ACC112 (cell line): Measurements from ENCODE around the gene LIN28A.

Experiments
- H2AFZ ChIP-seq: fragments of 200-600 bp; sonication (generic); one replicate; pipeline ENCODE4 v1.6.0; 2017; ENCODE audit warnings: antibody characterized with exemption, low read length; ENCODE audit not compliant: unreplicated experiment
- H3K27ac ChIP-seq: fragments of 200-600 bp; sonication (generic); 2 replicates; pipeline ENCODE4 v1.5.1; 2014; ENCODE audit warnings: low read depth, mild to moderate bottlenecking, antibody characterized with exemption, low read length, moderate library complexity
- H3K27me3 ChIP-seq: fragments of 200-600 bp; sonication (generic); 2 replicates; pipeline ENCODE4 v1.6.1; 2014; ENCODE audit warnings: mild to moderate bottlenecking, antibody characterized with exemption, low read length, moderate library complexity, mixed read lengths; ENCODE audit not compliant: insufficient read depth
- H3K36me3 ChIP-seq: fragments of 200-600 bp; sonication (generic); 2 replicates; pipeline ENCODE4 v1.6.1; 2016; ENCODE audit warnings: mild to moderate bottlenecking, antibody characterized with exemption, low read length, moderate library complexity, mixed read lengths; ENCODE audit not compliant: insufficient read depth
- H3K4me1 ChIP-seq: fragments of 200-600 bp; sonication (generic); one replicate; pipeline ENCODE4 v1.6.1; 2016; ENCODE audit warnings: low read length, mixed read lengths; ENCODE audit not compliant: insufficient read depth, unreplicated experiment, control insufficient read depth
- H3K4me3 ChIP-seq: fragments of 200-600 bp; sonication (generic); 2 replicates; pipeline ENCODE4 v1.5.1; 2014; ENCODE audit warnings: mild to moderate bottlenecking, low read depth, low read length
- H3K79me2 ChIP-seq: fragments of 200-600 bp; sonication (generic); one replicate; pipeline ENCODE4 v1.6.0; 2016; ENCODE audit warnings: low read length; ENCODE audit not compliant: control insufficient read depth, unreplicated experiment, insufficient read depth

The LIN28A gene, protein sequence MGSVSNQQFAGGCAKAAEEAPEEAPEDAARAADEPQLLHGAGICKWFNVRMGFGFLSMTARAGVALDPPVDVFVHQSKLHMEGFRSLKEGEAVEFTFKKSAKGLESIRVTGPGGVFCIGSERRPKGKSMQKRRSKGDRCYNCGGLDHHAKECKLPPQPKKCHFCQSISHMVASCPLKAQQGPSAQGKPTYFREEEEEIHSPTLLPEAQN

DNA sequence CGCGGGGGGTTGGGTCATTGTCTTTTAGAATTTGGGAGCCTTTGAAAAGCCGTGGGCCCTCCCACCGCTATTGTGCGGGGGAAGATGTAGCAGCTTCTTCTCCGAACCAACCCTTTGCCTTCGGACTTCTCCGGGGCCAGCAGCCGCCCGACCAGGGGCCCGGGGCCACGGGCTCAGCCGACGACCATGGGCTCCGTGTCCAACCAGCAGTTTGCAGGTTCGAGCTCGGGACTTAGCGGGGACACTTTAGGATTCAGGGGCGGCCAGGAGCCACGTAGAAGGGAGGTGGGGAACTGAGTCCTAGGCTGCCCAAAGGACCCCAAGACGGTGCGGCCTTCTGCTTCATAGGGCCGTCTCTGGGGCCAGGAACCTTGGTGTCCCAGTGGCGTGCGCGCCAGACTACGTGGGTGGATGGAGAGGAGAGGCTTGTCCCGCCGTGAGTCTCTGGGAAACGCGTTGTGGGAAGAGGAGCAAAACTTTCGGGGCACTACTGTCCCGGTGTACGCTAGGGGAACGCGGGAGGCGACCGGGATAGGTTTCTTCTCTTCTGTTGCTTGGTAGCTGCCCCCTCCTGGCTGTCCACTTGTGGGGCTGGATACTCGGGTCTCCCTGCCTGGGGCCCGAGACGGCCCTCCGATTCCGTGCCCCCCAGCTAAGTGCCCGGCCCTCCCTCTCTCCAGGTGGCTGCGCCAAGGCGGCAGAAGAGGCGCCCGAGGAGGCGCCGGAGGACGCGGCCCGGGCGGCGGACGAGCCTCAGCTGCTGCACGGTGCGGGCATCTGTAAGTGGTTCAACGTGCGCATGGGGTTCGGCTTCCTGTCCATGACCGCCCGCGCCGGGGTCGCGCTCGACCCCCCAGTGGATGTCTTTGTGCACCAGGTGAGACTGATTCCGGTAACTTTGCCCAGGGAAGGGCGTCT is at the start of gene LIN28A:
Gene LIN28A (plus strand): TSS at position 112 of the 918 bp plus-strand sequence. CDS start 75 bp downstream, at position 187.
- peak within 1 kb of the TSS; percentile 37 for H3K4me3 ChIP-seq
- peaks cover 20% of the 10 kb centered on the region for H3K4me1 ChIP-seq
- H2AFZ ChIP-seq = no peak within 1 kb of the TSS
- H3K27ac ChIP-seq = no peak within 1 kb of the TSS
- H3K79me2 ChIP-seq = no peaks in the 10 kb centered on the region
- peaks cover 54% of the 10 kb centered on the region for H3K27me3 ChIP-seq
- H3K36me3 ChIP-seq = no peaks in the 10 kb centered on the region

DNA sequence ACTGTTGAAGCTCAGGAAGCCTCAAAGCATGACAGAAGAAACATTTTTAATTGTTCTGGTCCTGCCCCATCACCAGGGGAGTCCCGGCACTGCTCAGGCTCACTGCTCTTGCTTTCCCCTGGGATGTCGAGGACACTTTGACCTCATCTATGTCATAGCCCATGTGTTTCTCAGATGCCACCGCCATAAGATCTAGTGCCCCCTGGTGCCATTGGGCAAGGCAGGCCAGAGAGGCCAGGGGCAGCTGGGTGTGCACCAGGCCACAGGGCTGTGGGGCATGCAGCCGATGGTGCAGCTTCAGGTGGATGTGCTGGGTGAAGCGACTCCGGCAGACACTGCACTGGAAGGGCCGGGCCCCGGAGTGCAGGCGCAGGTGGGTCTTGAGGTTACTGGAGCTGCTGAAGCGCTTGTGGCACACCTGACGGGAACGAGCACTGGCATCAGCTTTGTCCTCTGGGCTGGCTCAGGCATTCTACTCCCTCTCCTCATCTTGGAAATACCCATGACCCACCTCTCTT is 49.0 kb upstream of the LIN28A start:
- Histone ChIP-seq H3K4me3 (no peak overlapping the region), H3K36me3 (no peaks in the 10 kb centered on the region), H3K27me3 (peaks cover 25% of the 10 kb centered on the region), H3K27ac (no peak overlapping the region), H3K4me1 (peaks cover 8% of the 10 kb centered on the region), H3K79me2 (no peaks in the 10 kb centered on the region), H2AFZ (no peak overlapping the region)

DNA sequence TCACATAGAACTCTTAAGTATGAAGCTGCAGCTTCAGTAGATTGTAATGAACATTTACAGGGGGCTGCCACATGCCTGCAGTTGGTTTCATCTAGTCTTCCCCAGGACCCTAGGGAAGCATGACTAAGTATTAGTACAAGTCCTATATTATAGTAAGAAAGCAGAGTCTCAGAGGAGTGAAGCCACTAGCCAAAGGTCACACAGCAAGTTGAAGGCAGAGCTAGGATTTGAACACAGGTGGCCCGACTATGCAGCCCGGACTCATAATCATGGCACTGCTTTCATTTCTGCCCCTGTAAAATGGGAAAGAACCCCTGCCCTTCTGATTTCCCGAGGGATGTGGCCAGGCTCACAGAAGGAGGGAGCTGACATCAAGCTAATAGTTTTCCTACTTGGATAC is 48.3 kb upstream of the LIN28A start:
- peaks cover 25% of the 10 kb centered on the region for H3K27me3 ChIP-seq
- H3K4me3 ChIP-seq = no peak overlapping the region

DNA sequence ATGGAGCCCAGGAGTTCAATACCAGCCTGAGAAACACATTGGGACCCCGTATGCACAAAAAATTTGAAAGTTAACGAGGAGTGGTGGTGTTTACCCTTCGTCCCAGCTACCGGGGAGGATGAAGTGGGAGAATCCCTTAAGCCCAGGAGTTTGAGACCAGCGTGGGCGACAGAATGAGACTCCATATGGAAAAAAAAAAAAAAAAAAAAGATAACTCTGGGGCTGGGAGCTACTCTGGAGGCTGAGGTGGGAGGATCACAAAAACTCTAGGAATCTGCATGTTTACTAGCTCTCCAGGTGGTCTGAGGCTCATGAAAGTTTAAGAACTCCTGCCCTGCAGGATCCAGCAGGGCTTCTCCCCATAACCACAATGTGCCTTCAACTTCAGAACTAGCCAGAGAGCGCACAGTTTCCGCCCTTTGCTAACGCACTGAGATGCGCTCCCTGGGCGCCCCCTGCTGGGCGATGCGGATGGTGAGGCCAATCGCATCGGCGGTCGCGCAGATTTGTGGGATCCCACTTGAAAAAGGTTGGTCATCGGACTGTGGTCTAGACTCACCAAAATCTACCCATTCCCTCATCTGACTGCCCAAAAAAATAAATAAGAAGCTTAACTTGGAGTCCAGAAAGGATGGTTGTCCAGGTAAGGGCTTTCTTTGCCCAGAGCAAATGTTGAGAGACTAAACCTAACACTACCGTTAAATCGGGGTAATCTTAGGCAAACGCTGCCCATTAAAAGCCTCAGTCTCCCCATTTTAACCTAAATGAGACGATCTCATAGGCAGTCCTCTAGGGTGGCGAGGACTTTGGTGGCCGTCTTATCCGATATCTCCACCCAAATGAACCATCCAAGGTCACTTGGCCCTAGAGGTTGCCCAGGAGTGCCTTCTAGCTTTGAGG is 46.8 kb upstream of the LIN28A start:
- H2AFZ ChIP-seq = no peak overlapping the region
- H3K4me3 ChIP-seq = no peak overlapping the region
- no peaks in the 10 kb centered on the region for H3K79me2 ChIP-seq
- no peak overlapping the region for H3K27ac ChIP-seq
- H3K36me3 ChIP-seq = no peaks in the 10 kb centered on the region
- H3K27me3 ChIP-seq = peaks cover 22% of the 10 kb centered on the region
- peaks cover 8% of the 10 kb centered on the region for H3K4me1 ChIP-seq

More for the DNA sequence above, 48.3 kb upstream of the LIN28A start:
- Histone ChIP-seq H3K36me3 (no peaks in the 10 kb centered on the region), H3K79me2 (no peaks in the 10 kb centered on the region), H2AFZ (no peak overlapping the region), H3K27ac (no peak overlapping the region), H3K4me1 (peaks cover 8% of the 10 kb centered on the region)

DNA sequence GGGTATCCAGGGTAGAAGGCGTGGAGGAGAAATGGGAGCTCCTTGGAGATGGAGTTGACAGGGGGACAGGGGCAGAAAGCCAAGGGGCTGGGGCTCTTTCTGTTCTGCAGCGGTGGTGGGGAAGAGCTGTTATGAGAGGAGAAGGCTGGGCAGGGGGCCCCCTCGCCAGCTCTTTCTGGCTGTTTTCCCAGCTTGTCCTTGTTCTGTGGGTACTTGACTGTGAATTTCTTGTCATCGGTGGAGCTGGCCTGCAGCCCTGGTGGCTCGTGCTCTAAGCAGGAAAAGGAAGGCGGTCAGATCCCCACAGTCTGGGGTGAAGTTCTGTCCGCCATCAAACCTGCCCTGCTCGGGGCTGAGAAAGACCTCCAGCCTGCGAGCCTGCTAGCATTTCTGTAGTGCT is 45.7 kb upstream of the LIN28A start:
- H3K4me1 ChIP-seq = peaks cover 6% of the 10 kb centered on the region
- no peak overlapping the region for H2AFZ ChIP-seq
- H3K79me2 ChIP-seq = no peaks in the 10 kb centered on the region
- H3K4me3 ChIP-seq = no peak overlapping the region
- H3K27ac ChIP-seq = no peak overlapping the region
- H3K36me3 ChIP-seq = no peaks in the 10 kb centered on the region
- peaks cover 13% of the 10 kb centered on the region for H3K27me3 ChIP-seq

DNA sequence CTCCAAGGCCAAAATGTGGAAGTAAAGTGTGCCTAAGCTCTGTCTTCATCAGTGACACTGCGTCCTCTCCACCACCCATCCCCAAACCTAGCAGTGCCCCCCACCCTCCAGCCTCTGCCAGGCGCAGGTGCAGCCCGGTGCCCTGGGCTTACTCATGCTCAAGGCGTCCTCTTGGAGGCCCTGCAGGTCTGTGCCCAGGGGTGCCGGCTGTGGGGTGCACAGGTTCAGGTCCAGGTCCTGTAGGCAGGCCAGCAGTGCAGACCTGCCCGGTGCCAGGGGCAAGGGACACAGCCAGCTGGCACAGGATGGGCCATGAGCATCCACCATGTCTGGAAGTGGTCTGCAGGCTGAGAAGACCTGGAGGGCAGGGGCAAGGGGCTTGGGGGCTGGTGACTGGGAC is 43.2 kb upstream of the LIN28A start:
- Histone ChIP-seq H3K27ac (no peak overlapping the region), H3K79me2 (no peaks in the 10 kb centered on the region), H3K36me3 (no peaks in the 10 kb centered on the region), H2AFZ (no peak overlapping the region), H3K27me3 (no peaks in the 10 kb centered on the region), H3K4me1 (peaks cover 6% of the 10 kb centered on the region), H3K4me3 (no peak overlapping the region)

DNA sequence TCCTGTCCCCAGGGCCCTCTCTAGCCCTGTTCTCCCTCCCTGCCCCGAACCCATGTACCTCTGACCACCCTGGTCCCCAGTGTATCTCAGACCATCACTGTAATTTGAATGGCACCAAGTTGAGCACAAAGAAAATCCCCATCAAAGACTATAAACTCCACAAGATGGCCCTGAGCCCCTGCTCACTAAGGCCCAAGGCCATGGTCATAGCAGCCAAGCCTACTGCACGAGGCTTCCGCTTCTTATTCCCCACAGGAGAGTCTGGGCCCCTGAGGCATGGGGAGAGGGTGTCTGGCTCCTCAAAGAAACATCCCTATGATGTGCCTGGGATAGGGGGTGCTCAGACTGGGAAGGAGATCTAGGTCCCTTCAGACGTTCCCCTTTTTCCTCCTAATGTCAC is 42.6 kb upstream of the LIN28A start:
- Histone ChIP-seq H3K27ac (no peak overlapping the region), H3K36me3 (no peaks in the 10 kb centered on the region), H3K4me1 (peaks cover 6% of the 10 kb centered on the region), H3K4me3 (no peak overlapping the region), H2AFZ (no peak overlapping the region), H3K27me3 (no peaks in the 10 kb centered on the region), H3K79me2 (no peaks in the 10 kb centered on the region)

DNA sequence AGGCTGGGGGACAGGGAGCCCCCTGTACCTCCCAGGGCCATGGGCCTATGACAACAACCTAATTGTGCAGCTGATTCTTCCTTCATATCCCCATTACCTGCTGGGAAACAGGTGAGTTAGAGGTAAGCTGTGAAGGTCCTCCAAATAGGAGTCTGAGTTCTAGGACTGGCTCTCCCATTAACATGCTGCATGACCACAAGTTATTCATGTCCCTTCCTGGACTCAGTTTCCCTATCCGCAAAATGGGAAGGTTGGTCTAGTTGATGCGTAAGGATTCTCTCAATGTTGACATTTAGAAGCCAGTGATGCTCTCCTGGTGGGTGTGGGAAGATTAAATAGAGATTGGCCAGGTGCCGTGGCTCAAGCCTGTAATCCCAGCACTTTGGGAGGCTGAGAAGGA is 42.1 kb upstream of the LIN28A start:
- no peaks in the 10 kb centered on the region for H3K79me2 ChIP-seq
- no peak overlapping the region for H3K4me3 ChIP-seq
- no peaks in the 10 kb centered on the region for H3K27me3 ChIP-seq
- no peak overlapping the region for H3K27ac ChIP-seq
- no peak overlapping the region for H2AFZ ChIP-seq
- peaks cover 6% of the 10 kb centered on the region for H3K4me1 ChIP-seq
- no peaks in the 10 kb centered on the region for H3K36me3 ChIP-seq

DNA sequence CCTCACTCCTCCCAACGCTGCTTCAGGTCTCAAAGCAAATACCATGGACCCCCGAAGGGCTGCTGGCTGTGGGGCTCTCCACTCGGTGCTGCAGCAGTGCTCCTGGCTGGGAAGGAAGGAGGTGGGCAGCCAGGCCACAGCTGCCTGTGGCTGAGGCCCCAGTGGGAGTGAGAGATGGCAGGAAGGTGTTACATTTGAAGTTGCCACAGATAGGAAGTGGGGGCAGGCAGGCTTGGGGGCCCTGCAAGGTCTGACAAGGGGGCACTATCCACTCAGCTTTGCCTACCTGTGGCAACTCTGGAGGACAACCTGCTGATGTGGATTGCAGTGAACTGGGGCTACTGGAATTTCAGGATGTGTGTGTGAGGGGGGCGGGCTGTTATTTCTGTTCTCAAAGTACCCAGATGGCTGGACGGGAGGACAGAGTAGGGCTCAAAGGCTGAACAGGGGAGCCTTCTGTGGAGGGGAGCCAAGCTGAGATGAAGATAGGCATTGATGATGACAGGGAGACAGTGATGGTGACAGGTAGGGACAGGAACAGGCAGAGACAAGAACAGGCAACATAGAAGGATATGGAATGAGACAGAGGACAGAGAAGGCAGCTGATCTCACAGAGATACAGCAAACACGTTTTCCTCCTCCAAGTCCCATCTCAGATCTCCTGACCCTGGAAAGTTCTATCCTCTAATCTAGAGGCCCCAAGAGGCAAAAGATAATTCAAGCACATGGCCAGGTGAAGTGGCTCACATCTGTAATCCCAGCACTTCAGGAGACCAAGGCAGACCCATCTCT is 39.8 kb upstream of the LIN28A start:
- Histone ChIP-seq H3K27ac (no peak overlapping the region), H3K4me3 (no peak overlapping the region), H3K27me3 (no peaks in the 10 kb centered on the region), H3K79me2 (no peaks in the 10 kb centered on the region), H3K36me3 (no peaks in the 10 kb centered on the region), H2AFZ (no peak overlapping the region), H3K4me1 (peaks cover 14% of the 10 kb centered on the region)

DNA sequence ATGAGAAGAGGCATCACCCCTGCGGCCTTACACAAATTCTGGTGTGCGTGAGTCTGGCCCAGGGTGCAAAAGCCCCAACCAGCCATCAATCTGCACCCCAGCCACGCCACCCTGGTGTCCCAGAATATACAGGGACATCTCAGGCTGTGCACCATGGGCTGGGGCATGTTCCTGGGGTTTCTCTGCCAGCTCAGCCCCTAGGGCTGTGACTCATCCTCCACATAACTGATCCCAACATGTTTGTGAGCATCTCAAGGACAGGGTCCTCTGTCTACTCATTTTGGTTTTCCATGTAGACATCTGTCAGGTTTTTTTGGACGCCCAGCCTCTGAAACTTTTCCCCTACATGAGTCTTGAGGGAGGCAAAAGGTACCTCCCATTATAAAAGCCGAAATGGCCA is 38.6 kb upstream of the LIN28A start:
- Histone ChIP-seq H3K4me1 (peaks cover 14% of the 10 kb centered on the region), H3K36me3 (no peaks in the 10 kb centered on the region), H3K27ac (no peak overlapping the region), H2AFZ (no peak overlapping the region), H3K79me2 (no peaks in the 10 kb centered on the region), H3K4me3 (no peak overlapping the region), H3K27me3 (no peaks in the 10 kb centered on the region)
